GOT3 (cell line): ENCODE data around the gene GTF3A.

Source experiments
- DNase-seq: peaks from one replicate; lab custom pipeline; 2025; ENCODE audit warnings: mixed read lengths; lab: John Stamatoyannopoulos, UW

GTF3A gene

DNA sequence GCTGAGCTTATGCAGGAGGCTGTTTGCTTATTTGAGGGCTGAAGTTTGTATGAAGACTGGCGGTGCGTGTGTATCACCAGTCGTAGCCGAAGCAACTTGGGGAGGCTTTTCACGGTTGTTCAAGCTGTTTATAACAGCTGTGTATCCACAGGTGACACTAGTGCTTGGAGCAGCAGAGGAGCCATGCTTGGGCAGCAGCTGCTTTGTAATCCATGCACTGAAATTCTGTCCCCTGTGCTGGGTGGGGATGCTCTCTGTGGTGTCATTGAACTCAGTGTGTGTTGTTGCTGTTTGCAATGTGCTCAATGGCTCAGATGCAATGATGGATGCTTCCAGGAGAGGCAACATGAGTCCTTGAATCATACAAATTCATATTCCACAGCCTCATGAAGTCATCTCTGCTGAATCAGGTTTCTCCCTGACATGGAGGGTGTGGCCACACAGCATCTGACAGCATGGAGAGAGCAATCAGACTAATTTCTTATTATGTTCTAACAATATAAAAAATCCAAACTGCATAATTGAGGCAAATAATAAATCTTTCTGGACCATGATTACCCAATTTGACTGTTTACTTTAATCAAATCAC, 18.8 kb upstream of the GTF3A start:
- DNase-seq: no peak

DNA sequence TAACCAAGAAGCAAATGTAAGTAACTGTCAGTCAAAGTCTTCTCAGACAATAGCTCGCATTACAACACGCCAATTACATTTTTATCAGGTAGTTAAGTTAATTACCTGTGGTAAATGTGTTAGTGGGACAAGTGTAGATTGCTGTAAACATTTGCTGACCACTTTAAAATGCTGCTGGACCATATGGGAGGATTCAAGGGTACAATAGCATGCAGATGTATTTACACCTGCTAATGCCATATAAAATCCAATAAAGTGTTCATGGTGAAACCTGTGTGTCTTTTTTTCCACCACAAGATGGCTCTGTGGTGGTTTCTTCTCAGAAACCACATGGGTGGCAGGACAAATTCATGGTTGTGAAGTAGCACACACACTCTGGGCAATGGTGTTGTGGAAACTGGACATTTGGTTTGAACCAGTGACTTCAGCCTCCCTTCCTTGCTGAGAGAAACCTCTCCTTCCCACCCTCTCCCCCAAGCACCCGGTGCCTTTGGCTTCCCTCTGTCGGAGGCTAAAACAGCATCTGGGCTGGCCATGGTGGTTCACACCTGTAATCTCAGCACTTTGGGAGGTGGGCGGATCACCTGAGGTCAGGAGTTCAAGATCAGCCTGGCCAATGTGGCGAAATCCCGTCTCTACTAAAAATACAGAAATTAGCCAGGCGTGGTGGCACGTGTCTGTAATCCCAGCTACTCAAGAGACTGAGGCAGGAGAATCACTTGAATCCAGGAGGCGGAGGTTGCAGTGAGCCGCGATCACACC, 18.1 kb upstream of the GTF3A start:
- no peak for DNase-seq

- no peak for DNase-seq
These were observed 16.3 kb upstream of the GTF3A start for GRCh38 chr13:27408074-27408473.

DNA sequence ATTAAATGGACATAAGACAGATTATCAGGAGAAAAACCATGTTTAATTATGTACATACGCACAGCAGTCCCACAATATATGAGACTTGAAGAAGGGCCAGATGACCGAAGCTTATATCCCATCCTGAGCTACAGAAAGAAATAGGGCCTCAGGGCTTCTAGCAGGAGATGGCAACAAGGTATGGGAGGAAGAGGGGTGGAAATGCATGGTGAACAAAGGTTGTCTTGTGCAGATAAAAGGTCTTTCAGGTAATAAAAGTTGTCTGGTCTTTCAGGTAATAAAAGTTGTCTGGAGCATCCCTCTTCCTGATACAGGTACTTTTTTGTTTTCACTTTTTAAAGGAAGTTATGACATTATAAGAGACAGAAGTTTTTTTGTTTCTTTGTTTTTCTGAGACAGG, 15.4 kb upstream of the GTF3A start:
- no peak for DNase-seq

DNA sequence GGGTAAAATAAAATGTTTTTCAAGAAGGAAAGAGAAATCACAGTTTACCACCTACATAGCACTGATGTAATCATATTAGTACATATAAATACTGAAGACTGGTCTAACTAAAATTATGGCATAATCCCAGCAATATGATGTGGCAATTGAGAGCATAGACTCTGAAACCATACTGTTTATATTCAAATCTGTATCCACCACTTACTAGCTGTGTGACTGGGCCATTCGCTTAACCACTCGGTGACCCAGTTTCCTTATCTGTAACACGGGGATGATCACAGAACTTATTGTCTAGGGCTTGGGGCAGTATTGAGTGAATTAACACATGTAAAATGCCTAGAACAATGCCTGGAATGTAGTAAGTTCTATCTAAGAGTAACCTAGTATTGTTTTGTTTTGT, 13.1 kb upstream of the GTF3A start:
- DNase-seq: no peak

DNA sequence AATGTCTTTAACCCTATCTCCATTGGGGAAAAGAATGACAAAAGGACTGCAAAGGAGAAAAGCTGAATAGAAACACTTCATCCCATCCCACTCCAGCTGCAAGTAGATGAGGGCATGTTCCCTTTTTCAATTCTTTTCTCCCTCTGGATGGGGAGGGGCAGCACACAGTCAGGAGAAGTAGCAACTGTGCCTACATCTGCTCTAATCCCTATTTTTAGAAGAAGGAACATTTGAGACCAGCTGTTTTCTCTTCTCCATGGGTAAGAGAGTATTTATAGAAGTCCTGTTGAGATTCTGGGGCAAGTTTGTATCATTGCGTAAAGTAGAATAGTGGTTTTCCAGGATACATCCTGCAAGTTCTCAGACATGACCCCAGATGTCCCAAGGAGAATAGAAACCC, 9.3 kb upstream of the GTF3A start:
- no peak for DNase-seq

DNA sequence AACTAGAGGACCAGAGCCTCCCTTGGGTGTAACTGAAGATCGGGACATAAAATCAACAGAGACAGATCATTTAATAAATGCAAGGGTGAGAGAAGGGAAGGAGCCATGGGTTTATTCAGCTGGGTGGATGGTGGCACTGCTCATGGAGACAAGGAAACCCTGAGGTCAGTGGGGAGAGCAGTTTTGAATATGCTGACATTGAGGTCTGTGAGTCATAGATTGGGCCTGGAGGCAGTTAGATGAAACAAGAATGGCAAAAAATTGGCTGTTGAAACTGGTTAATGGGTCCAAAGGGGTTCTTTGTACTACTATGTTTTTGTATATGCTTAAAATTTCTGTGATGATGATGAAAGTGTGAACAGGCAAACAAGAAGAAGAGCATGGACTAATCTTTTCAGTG, 5.1 kb upstream of the GTF3A start:
- DNase-seq: no peak

GRCh38 chr13:27421101-27421871, 3.1 kb upstream of the GTF3A start:
- DNase-seq: no peak

- DNase-seq: no peak
These were observed 1.1 kb upstream of the GTF3A start for GRCh38 chr13:27423333-27423732.

- no peak for DNase-seq
These were observed 919 bp downstream of the GTF3A start for GRCh38 chr13:27425158-27425917.

DNA sequence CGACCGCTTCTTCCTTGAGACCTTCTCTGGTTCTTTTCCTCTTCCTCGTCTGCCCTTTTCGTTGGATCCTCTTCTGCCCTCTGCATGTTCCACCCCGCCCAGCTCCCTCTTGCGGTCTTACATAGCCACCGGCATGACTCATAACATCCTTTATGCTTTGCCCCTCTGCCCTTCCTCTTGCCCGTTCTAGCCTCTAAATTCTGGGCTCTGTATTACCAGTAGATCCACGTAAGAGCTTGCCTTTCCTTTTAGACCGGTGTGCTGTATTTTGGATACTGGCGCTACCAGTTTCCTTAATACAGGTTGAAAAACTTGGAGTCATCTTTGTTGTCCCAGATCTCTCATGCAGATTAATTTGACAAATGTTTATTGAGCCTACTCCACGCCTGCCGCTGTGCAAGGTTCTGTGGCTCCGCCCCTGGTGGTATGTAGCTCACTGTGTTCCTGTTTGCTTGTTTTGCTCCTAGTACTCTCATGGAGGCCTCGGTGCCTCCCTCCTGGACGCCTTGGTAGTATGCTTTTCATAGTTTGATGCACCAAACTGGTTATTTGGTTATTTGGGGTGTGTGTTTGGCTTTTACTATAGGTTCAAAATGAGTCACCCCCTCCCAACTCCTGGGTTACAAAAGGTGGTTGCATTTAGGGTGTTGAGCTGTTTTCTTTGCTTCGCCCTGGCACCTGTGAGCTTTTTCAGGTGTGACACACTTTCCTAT, 1.7 kb downstream of the GTF3A start:
- DNase-seq: no peak

GRCh38 chr13:27427641-27428040, 3.2 kb downstream of the GTF3A start:
- DNase-seq: no peak

- no peak for DNase-seq
These were observed 3.7 kb downstream of the GTF3A start for GRCh38 chr13:27428160-27428559.

GRCh38 chr13:27432180-27432579, 7.8 kb downstream of the GTF3A start:
- DNase-seq: no peak

GRCh38 chr13:27432611-27433210, 8.3 kb downstream of the GTF3A start:
- no peak for DNase-seq

DNA sequence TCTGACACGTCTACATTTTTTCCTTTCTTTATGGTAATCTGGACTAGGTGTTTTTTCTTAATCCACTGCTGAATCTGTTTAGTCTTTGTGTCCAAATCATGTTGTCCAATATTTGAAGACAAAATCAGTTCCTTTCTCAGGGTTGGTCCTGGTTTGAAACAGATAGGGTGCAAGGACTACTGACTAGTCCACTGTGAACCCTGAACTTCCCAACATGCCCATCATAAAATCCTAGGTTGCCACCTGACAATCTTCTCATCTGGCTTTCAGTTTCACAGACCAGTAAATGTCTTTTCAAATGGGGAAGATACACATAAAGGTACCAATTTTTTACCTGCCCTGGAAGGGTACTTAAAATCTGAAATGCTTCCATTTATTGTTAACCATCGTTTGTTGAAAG, 12.7 kb downstream of the GTF3A start:
- no peak for DNase-seq

DNA sequence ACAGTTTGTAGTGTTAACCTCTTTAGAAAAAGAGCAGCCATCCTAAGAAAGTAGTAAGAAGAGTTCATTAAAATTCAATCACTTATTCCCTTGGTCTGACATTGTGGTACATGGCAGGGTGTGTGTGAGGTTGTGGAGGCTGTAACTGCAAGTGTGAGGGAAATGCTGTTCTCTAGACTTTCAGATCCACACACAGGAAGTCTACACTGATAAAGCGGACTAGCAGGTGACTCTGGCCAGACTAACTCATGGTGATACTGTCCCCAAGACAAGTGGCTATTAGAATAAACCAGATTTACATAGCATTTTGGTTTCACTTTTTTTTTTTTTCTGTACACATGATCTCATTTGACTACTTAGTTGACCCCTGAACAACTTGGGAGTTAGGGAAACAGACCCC, 16.0 kb downstream of the GTF3A start:
- DNase-seq: no peak

DNA sequence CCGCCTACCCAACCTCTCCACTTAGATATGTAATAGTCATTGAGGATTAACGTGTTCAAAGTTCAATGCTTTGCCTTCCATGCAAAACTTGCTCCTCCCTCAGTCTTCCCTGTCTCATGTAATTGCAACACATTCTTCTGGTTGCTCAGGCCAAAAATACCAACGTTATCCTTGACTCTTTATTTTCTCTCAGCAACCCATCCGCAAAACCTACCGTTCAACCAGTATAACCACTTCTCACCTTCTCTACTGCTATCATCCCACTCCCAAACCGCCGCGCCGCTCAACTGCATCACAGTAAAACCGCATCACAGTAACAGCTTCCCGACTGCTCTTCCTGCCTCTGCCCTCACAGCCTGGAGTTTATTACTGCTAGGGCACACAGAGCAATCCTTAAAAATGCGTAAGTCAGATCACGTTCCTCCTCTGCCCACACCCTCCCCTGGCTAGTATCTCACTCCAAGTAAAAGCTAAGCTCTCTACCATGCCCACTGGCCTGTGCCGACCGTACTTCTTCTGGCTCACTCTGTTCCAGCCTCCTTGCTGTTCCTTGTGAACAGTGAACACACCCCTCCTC, 17.7 kb downstream of the GTF3A start:
- DNase-seq: no peak

DNA sequence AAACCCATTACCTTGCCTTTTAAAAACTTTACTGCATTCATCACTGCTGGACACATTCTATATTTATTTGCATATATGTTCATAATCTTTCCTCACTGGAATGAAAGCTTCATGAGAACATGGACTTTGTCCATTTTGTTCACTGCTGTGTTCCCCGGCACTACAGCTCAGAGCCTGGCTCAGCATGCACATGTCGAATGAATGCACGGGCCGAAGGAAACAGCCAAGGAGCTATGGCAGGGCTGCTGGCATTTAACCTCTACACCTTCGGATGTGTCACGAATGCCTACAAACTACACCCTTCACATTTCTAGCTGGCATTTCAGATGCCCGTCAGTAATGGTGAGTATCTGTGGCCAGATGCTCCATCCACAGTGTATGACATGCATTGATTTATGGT, 18.4 kb downstream of the GTF3A start:
- no peak for DNase-seq

DNA sequence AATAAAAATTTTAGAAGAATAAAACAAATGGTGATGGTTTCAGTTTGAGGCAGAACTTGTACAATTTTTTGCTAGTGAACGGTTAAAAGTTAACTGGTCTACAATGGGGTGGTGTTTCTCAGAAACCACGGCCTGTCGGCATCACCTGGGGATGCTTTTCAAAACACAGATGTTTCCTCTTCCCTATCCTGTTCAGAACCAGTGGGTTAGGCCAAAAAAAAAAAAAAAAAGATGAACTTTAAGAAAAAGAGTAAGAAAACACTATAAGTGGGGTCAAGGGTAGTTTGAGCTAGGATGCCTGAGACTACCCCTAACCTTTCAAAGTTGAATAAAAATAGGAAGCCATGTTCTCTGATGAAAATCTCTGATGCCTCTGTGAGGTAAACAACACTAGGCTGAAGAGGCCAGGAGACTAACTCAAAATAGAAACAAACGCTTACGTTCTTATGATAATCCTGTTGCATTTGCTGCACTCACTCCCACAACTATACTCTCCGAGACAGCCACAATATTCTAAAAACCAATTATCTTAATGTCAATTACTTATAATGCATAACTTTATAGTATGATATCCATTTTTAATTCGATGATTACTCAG, 22.7 kb downstream of the GTF3A start:
- DNase-seq: no peak

- DNase-seq: no peak
These were observed 23.9 kb downstream of the GTF3A start for GRCh38 chr13:27448308-27448707.
